Heart right ventricle (tissue), 16 donors: ENCODE measurements around the gene MYLK. TPM values are rescaled to one million over a fixed set of nuclear protein-coding genes. Genes with fewer than 3 reads are reported as not detected.
A peak's percentile ranks its signal among the peaks of the same experiment; 100 is the strongest.

Source experiments
- ATAC-seq, 8 donors: fragments of 200-7000 bp; cut with Tn5 transposase; one replicate each; pipeline ENCODE4 v1.9.1; 2020; ENCODE audit warnings: mild to moderate bottlenecking in 8 of 8, moderate library complexity in 8 of 8, moderate number of reproducible peaks in 1 of 8
- DNase-seq, 2 donors: peaks; one replicate each; pipeline ENCODE4 v3.0.0-alpha.2; 2020
- H3K27ac ChIP-seq, 10 donors: fragments of 200-600 bp; sonication (generic) in 2 of 10; one replicate each; pipeline versions ENCODE4 v1.5.0 to v1.8.0; 2020 to 2022; ENCODE audit warnings: mild to moderate bottlenecking in 3 of 10
- H3K27me3 ChIP-seq, 7 donors: fragments of 200-600 bp; one replicate each; pipeline ENCODE4 v1.8.0; 2021 to 2022; ENCODE audit warnings: mild to moderate bottlenecking in 2 of 7
- H3K36me3 ChIP-seq, 9 donors: fragments of 200-600 bp; sonication (generic) in 1 of 9; one replicate each; pipeline versions ENCODE4 v1.5.0 to v1.8.0; 2020 to 2022; ENCODE audit warnings: mild to moderate bottlenecking in 2 of 9
- H3K4me1 ChIP-seq, 9 donors: fragments of 200-600 bp; sonication (generic) in 1 of 9; one replicate each; pipeline versions ENCODE4 v1.5.0 to v1.8.0; 2020 to 2022; ENCODE audit warnings: mild to moderate bottlenecking in 4 of 9
- H3K4me3 ChIP-seq, 10 donors: fragments of 200-600 bp; sonication (generic) in 2 of 10; one replicate each; pipeline versions ENCODE4 v1.5.0 to v1.8.0; 2020 to 2022; ENCODE audit warnings: mild to moderate bottlenecking in 7 of 10, moderate library complexity in 2 of 10
- H3K9me3 ChIP-seq, 11 donors: fragments of 200-600 bp in 10 of 11; sonication (generic) in 2 of 11; one replicate each; pipeline versions ENCODE4 v1.5.0 to v1.8.0; 2013 to 2022; ENCODE audit warnings: mild to moderate bottlenecking in 2 of 11, control low read depth in 1 of 11, moderate library complexity in 1 of 11
- WGBS, 2 donors: extraction: QIAGEN DNeasy Blood & Tissue Kit; methylation state at CpG; one replicate each; pipeline ENCODE4 v1.1.7; 2013; ENCODE audit warnings: inconsistent platforms in 1 of 2; 5-methylcytosine and 5-hydroxymethylcytosine counted together
- intact Hi-C, 10 donors: fragments of 100-400 bp; cut with DNase I; formaldehyde crosslinking; loops; one replicate each; pipeline versions ENCODE4 v1.11.1 to v1.14.2; 2022
- polyA plus RNA-seq, 2 donors: library from polyadenylated mRNA; stranded (reverse); fragments of 200-250 nt; gene quantifications; one replicate each; pipeline ENCODE4 v1.2.3, GENCODE V29; 2013
- total RNA-seq, 10 donors: library from RNA; stranded (reverse); fragmentation: NEBNext Ultra II Directional in 3 of 10; extraction: Animal tissue kit (Norgen Biotek cat#: 25700) in 3 of 10; gene quantifications; one replicate each; pipeline versions ENCODE4 v1.2.1 to v1.2.4, GENCODE V29; 2021 to 2023
- TF ChIP-seq, protein P1 (sequence below), 9 donors: fragments of 200-600 bp; sonication (generic) in 2 of 9; IDR thresholded peaks; one replicate each; pipeline versions ENCODE4 v1.5.0 to v1.8.0; 2021 to 2022; ENCODE audit warnings: antibody characterized with exemption in 9 of 9, mild to moderate bottlenecking in 5 of 9, moderate library complexity in 1 of 9
- donor health status: Arrhythmogenic right ventricular cardiomyopathy.
- donor health status: ischemic (EF 13 %, LVEDD 7.1; RV severe dilation, severe dysfunction).
- donor health status: healthy with polysubstance abuse.
- donor health status: DM: no; HTN: yes; CAD: no.
- donor health status: DM: no; HTN: no; CAD: no.
- donor health status: ischemic (EF 25% LVEDD 6.9; RV normal size, moderate dysfunction).
- donor health status: ischemic (EF 25% LVEDD 5.7; RV mildly dilated, moderate dysfunction).
- donor health status: healthy.
- donor health status: DM: yes; HTN: yes; CAD: no.
- donor health status: Ischemic cardiomyopathy.
- donor health status: ischemic (EF 35%, LVEDD 5.7; RV mildly dilated, moderate dysfunction).
- donor health status: nonischemic (EF 11% LVEDD 7.7; RV severe dilation, severe dysfunction).
- donor health status: DM: yes; HTN: yes; CAD: no.
- donor health status: PGD.
- donor health status: ischemic (EF 29% LVEDD 5.4; RV normal size, mild dysfunction).
- donor health status: nonischemic (EF 23%, LVEDD 6.1; RV moderate dilation, normal function).

Gene MYLK
- total and polyA plus RNA-seq, 12 donors, result 5.6 to 20.6 (median 11.6) TPM

DNA sequence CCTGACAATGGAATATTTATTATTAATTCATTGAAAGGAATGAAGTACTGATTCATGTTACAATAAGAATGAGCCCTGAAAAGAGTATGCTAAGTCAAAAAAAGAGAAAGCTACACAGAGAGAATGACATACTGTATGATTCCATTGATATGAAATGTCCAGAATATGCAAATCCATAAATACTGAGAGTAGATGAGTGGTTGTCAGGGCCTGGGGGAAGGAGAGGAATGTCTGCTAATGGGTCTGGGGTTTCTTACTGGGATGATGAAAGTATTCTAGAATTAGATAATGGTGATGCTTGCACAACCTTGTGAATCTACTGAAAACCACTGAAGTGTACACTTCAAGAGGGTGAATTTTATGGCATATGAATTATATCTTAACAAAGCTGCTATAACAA is 219.4 kb downstream of the MYLK start:
- Histone ChIP-seq H3K9me3 (no peaks in the 10 kb centered on the region), H3K4me1 (peaks cover 24 to 62% (median 54%) of the 10 kb centered on the region in 9 donors), H3K27ac (no peak overlapping the region), H3K36me3 (no peaks in the 10 kb centered on the region), H3K4me3 (no peak overlapping the region), H3K27me3 (no peaks in the 10 kb centered on the region)
- DNase-seq (no peak), ATAC-seq (no peak)
- intact Hi-C loops, result no loop called here
- TF ChIP-seq, protein P1, sequence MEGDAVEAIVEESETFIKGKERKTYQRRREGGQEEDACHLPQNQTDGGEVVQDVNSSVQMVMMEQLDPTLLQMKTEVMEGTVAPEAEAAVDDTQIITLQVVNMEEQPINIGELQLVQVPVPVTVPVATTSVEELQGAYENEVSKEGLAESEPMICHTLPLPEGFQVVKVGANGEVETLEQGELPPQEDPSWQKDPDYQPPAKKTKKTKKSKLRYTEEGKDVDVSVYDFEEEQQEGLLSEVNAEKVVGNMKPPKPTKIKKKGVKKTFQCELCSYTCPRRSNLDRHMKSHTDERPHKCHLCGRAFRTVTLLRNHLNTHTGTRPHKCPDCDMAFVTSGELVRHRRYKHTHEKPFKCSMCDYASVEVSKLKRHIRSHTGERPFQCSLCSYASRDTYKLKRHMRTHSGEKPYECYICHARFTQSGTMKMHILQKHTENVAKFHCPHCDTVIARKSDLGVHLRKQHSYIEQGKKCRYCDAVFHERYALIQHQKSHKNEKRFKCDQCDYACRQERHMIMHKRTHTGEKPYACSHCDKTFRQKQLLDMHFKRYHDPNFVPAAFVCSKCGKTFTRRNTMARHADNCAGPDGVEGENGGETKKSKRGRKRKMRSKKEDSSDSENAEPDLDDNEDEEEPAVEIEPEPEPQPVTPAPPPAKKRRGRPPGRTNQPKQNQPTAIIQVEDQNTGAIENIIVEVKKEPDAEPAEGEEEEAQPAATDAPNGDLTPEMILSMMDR (IDR thresholded peaks at IDR 0.05), result no peak

GRCh38 chr3:123663977-123664376 is 220.2 kb downstream of the MYLK start:
- peak in 1 of 2 donors; percentile 57 for DNase-seq
- H3K36me3 ChIP-seq, result no peaks in the 10 kb centered on the region
- ATAC-seq, result no peak
- no peaks in the 10 kb centered on the region for H3K27me3 ChIP-seq
- TF ChIP-seq, protein P1 (IDR thresholded peaks at IDR 0.05), result no peak
- H3K4me3 ChIP-seq, result no peak overlapping the region
- WGBS, 2 donors, result 63 to 65% methylated on average over 9 of the region's 9 CpGs
- peaks cover 28 to 70% (median 60%) of the 10 kb centered on the region in 9 donors for H3K4me1 ChIP-seq
- H3K9me3 ChIP-seq, result no peaks in the 10 kb centered on the region
- H3K27ac ChIP-seq, result no peak overlapping the region
- intact Hi-C loops, result no loop called here

DNA sequence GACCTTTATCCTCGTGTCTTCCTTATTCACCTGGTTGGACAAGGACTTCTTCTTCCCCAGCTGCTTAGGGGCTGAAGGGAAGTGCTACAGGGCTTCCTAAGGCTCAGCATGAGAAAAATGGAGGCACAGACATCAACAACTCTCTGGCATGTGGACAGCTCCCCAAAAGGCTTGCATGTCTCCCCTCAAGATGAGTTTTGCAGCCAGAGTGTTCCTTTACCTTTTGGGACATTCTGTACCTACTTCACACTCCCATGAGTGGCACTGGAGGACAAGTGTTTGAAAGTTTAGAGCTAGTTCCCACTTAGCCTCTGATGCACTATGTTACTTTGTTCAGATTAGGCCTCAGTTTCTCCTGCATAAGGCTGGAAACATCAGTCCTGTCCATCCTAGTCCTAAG is 222.2 kb downstream of the MYLK start:
- intact Hi-C loops, result loop anchor here in 1 of 10 donors (2.0 kb wide), 1 partner anchor 33 kb away; no protein-coding TSS in a partner anchor
- 69 to 100% methylated on average over 1 of the region's 1 CpG for WGBS, 2 donors

DNA sequence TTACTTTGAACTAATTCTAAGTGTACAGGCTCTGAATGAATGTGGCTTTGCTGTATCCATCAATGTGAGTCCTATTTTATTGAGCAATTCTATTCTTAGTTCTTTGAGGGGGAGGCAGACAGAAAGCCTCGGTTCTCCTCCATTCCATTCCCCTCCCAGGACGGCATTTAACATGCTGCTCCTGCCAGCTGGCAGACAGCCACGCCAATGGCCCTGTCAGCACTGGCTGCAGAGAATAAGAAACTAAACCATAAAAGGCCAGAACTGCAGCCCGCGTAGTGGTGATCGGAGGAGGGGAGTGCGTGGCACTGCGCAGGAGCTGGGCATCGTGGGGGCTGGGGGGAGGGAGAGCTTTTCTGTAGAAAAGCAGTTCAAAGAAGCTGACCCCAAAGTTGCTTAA is 223.2 kb downstream of the MYLK start:
- WGBS, 2 donors, result 6 to 7% methylated on average over 9 of the region's 9 CpGs
- ATAC-seq (peak; percentile 87 to 96 (median 92)), DNase-seq (peak; percentile 91 to 92)
- Histone ChIP-seq H3K27ac (peak overlapping the region in 9 of 10 donors; percentile 39 to 77 (median 70)), H3K27me3 (no peaks in the 10 kb centered on the region), H3K9me3 (peaks cover 0 to 4% (median 0%) of the 10 kb centered on the region in 11 donors), H3K4me3 (peak overlapping the region in 1 of 10 donors; percentile 9), H3K4me1 (peaks cover 29 to 68% (median 52%) of the 10 kb centered on the region in 9 donors), H3K36me3 (peaks cover 0 to 9% (median 0%) of the 10 kb centered on the region in 9 donors)
- TF ChIP-seq, protein P1 (IDR thresholded peaks at IDR 0.05), result no peak
- intact Hi-C loops, result loop anchor here in 1 of 10 donors (2.0 kb wide), 1 partner anchor 34 kb away; no protein-coding TSS in a partner anchor

More for the DNA sequence above, 222.2 kb downstream of the MYLK start:
- peaks cover 0 to under 1% (median 0%) of the 10 kb centered on the region in 11 donors for H3K9me3 ChIP-seq
- peak overlapping the region in 7 of 10 donors; percentile 54 to 77 (median 72) for H3K27ac ChIP-seq
- no peaks in the 10 kb centered on the region for H3K27me3 ChIP-seq
- peaks cover 29 to 71% (median 59%) of the 10 kb centered on the region in 9 donors for H3K4me1 ChIP-seq
- TF ChIP-seq, protein P1 (IDR thresholded peaks at IDR 0.05), result no peak
- H3K36me3 ChIP-seq, result peaks cover 0 to 4% (median 0%) of the 10 kb centered on the region in 9 donors
- ATAC-seq (no peak), DNase-seq (no peak)
- H3K4me3 ChIP-seq, result no peak overlapping the region
